Right hindlimb (tissue), 1 donor: ENCODE measurements around the gene KRT72.
"Not testable (repeated sequence)": the region's sequence is repeated elsewhere in the genome, so short reads cannot be mapped to it uniquely, and the experiment has no call there.

Experiments used
- DNase-seq: peaks from one replicate; pipeline ENCODE4 v3.0.0-alpha.2; 2018

Gene KRT72

GRCh38 chr12:52606096-52606495 is 4.8 kb upstream of the KRT72 start:
- no peak for DNase-seq

DNA sequence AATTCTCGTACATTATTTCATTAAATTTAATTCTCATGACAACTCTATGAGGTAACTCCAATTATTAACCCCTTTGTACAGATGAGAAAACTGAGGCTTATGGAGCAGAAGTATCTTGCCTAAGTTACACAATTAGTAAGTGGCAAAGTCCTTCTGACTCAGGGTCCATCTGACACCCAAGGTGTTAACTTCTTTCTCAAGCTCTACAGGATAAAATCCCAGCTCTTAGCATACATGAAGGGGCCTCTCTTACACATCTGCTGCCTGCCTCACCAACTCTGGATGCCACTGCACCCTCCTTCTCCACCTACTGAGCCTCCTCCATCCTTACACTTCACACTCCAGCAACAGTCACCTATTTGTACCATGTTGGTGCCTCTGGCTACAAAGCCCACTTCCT is 4.3 kb upstream of the KRT72 start:
- no peak for DNase-seq

GRCh38 chr12:52604859-52605258 is 3.6 kb upstream of the KRT72 start:
- no peak for DNase-seq

- no peak for DNase-seq
These were observed 2.1 kb upstream of the KRT72 start for GRCh38 chr12:52603314-52603713.

DNA sequence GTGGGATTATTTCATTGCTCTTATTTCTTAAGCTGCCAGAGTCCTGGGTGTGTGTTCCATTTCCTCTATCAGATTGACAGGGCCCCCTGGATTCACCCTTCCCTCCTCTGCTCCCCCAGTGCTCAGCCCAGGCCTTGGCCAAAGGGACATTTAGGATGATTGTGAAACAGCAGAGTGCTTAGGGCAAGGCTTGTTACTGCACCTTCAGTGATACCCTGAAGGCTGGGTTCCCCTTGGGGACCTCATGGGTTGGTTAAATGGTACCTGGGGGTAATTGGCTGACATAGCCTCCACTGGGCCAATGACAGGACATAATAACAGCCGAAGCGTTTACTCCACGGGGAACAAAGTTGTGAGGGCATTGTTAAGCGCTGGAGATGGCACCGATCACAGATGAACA is 1.3 kb upstream of the KRT72 start:
- DNase-seq: no peak

DNA sequence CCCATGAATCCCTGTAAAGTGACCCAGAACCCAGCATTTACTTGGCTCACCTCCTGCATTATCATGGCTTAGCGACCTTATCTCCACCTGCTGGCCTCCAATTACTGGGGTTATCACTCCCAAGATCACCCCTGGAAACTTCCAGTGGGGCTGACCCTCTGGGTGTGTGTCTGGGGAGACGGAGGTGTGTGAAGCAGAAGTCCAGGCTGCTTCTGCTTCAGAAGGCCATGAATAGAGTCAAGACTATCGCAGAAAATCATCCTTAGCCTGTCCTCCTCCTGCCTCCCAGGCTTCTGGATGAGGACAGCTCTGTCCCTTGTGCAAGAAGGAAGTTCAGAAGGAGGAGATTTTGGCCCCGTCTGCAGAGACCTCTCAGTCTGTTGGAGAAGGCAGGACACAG is 408 bp upstream of the KRT72 start:
- DNase-seq: no peak

- no peak for DNase-seq
These were observed 788 bp downstream of the KRT72 start for GRCh38 chr12:52600475-52600874.

- DNase-seq: no peak
These were observed 1.2 kb downstream of the KRT72 start for GRCh38 chr12:52600071-52600470.

DNA sequence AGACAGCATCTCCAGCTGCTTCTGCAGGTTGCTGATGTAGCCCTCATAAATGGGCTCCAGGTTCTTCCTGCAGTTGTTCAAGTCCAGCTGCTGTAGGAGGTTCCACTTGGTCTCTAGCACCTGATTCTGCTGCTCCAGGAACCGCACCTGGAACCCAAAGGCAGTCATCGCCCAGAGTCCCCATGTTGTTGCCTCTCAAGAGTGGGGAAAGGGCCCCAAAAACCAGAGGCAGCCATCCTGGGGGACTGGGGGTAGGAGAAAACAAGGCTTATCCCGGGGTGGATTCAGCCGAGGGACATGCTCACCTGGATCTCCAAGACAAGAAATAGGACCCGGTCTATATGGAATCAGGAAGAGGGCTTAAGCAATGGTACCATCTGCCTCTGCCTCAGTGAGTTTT is 2.3 kb downstream of the KRT72 start:
- no peak for DNase-seq

GRCh38 chr12:52594237-52594636 is 7.0 kb downstream of the KRT72 start:
- DNase-seq: not testable (repeated sequence)

DNA sequence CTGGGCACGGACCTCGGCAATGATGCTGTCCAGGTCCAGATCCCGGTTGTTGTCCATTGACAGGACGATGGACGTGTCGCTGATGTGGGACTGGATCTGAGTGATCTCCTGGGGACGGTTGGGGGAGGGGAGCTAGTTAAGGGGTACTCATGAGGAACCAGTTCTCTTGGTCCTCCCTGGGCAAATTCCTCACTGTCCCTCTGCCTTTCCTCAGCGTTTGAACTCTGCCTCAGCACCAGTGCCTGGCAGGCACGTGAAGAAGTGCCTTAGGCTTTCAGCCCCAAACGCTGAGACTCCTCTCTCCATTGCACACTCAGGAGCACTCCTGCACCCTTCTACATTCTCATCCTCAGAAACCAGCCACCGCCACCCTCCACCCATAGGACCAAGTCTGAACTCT is 9.7 kb downstream of the KRT72 start:
- no peak for DNase-seq

DNA sequence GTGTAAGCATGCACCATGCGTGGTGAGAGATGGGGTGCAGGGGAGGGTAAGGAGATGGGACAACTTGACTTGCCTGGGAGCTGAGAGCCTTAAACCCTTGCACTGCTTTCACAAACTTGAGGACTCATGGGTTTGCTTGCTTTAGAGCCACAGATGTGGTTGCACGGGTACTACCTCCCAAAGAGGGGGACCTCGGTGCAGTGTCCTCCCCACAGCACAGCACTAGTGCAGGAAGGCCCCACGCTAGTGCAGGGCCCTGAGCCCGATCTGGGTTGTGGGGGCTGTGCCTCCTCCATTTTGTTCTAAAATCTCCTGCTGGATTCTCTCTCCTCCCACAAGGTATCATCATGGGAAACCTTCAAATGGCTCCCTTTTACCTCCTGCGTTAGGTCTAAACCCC is 11.2 kb downstream of the KRT72 start:
- no peak for DNase-seq

DNA sequence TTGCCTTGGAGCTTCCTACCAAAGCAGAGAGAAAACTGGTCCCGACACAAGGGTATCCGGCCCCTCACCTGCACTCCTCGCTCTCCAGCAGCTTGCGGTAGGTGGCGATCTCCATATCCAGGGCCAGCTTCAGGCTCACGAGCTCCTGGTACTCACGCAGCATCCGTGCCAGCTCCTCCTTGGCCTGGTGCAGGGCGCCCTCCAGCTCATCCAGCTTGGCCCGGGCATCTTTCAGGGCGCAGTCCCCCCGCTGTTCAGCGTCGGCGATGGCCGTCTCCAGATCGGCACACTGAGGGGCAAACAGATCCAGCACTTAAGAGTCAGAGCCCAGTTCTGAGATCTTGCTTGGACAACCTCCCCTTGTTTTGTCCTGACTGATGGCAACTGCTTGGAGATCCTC is 13.7 kb downstream of the KRT72 start:
- no peak for DNase-seq

DNA sequence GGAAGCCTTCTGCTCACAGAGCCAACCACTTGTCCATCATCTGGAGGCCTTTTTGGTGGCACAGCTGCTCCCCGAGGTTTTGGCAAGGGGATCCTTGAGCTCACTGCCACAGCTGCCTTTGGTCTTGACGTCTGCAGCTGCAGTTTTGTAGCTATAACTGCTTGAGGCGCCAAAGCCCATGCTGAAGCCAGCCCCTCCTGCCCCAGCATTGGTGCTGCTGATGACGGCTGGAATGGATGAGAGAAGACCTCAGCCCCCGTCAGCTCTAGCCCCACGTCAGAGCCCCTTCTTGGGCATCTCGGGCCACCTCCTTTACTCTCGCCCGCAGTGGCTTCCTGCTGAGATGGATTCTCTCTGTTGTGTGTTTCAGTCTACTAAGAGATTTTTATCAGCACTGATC is 15.3 kb downstream of the KRT72 start:
- DNase-seq: peak; percentile 49

DNA sequence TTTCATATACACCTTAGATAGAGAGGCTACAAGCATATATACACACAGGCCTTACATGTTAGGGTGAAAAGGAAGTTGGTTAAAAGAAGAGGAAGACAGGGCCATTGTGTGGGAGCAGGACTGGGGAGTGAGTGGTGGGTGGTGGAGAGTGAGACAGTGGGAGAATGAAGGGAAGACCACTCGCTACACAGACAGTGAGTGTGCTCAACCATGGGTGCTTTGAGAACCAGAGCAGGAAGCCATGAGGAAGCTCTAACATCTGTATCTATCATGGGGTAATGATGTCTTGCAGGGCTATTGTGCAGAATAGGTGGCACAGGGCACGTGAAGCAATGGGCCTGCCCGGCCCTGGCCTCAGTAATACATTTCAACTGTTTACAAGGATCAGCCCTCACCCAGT is 16.2 kb downstream of the KRT72 start:
- DNase-seq: no peak

- DNase-seq: no peak
These were observed 17.0 kb downstream of the KRT72 start for GRCh38 chr12:52584156-52584682.

GRCh38 chr12:52582971-52583456 is 18.2 kb downstream of the KRT72 start:
- DNase-seq: peak; percentile 51

GRCh38 chr12:52582486-52582885 is 18.8 kb downstream of the KRT72 start:
- no peak for DNase-seq

DNA sequence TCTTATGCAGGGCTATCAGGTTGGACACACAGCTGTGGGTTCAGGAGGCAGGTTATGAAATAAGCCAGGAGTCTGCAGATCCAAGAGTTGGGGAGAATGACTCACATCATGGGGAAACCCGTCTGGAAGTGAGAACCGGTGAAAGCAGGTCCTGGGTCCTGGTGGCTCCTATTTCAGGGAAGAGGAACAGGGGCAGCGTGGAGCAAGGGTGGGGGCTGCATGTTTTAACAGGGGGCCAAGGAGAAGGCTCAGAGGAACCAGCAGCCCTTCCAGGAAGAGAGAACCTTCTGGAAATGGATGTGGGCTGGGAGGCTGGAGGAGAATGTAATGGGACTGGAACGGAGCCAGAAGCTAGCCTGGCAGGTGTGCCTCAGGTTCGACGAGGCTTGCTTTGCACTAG is 19.8 kb downstream of the KRT72 start:
- DNase-seq: no peak

- no peak for DNase-seq
These were observed 20.2 kb downstream of the KRT72 start for GRCh38 chr12:52581066-52581465.

- DNase-seq: no peak
These were observed 20.8 kb downstream of the KRT72 start for GRCh38 chr12:52580496-52580895.

GRCh38 chr12:52579468-52580465 is 21.5 kb downstream of the KRT72 start:
- DNase-seq: no peak

DNA sequence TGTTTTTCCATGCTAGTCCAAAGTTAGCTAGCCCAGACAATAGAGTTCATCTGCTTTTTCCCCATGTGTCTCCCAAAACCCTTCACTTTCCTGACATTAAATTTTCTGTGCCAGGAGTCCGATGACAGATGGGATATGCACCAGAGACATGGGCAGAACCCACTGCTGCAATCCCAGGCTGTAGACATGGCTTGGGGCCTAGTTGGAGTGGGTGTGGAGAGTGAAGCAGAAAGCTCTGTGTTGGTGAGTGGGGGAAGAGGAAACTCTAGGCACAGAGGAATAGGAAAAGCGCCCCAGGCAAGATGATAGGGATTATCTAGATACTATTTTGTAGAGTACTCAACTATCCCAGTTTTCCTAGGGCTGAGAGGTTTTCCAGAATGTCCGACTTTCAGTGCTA is 22.8 kb downstream of the KRT72 start:
- DNase-seq: no peak

DNA sequence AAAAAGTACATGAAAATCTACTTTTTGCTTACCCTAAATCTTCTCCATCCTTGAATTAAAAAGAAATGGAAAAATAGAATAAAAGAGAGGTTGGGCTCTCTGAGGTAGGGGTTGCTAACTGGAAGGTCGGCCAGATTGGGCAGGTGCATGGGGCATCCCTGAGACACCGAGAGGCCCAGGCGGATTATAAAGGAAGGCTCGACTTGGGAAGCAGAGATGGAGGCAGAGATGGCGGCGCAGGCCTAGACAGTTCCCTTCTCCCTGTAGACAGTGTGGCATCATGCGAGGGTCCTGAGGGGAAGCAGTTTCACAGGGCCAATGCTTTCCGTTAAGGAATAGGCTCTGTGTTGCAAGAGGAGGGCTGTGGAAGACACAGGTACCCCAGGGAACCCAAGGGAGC is 23.9 kb downstream of the KRT72 start:
- no peak for DNase-seq
